HUDEP-2 (cell line): ENCODE results near the gene SLC35F4.

Source experiments
- DNase-seq, 76 experiments: peaks; one replicate each; lab custom pipeline; 2025; ENCODE audit not compliant: unreplicated experiment in 76 of 76; lab: John Stamatoyannopoulos, UW

The SLC35F4 gene

GRCh38 chr14:57559576-57559975 lies 306.3 kb downstream of the SLC35F4 start:
- DNase-seq = no peak

- no peak for DNase-seq
Observed at GRCh38 chr14:57549765-57550420, 316.0 kb downstream of the SLC35F4 start.

GRCh38 chr14:57549016-57549564 lies 316.8 kb downstream of the SLC35F4 start:
- DNase-seq = no peak

GRCh38 chr14:57547131-57547530 lies 318.8 kb downstream of the SLC35F4 start:
- DNase-seq = no peak

DNA sequence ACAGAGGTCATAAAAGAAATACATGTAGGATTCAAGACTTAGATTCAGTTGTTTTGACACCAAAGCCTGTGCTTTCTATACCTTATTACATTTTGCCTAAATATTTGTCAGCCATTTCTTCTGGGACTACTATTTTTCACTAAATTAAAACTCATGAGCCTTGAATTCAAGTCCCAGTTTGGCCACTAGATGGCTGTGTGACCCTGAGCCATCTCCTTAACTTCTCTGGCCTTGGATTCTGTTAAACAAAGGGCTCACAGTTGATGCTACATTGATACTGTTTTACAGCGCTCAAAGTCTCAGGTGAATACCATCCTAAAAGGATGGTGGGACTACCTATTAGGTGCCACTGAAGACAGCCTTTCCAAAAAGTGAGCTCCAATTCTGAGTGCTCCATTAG lies 332.7 kb downstream of the SLC35F4 start:
- peak in 7 of 76 experiments; percentile 1 to 26 (median 13) for DNase-seq

- no peak for DNase-seq
Observed at GRCh38 chr14:57530571-57530970, 335.3 kb downstream of the SLC35F4 start.

GRCh38 chr14:57526942-57527341 lies 338.9 kb downstream of the SLC35F4 start:
- peak in 1 of 76 experiments; percentile 4 for DNase-seq

DNA sequence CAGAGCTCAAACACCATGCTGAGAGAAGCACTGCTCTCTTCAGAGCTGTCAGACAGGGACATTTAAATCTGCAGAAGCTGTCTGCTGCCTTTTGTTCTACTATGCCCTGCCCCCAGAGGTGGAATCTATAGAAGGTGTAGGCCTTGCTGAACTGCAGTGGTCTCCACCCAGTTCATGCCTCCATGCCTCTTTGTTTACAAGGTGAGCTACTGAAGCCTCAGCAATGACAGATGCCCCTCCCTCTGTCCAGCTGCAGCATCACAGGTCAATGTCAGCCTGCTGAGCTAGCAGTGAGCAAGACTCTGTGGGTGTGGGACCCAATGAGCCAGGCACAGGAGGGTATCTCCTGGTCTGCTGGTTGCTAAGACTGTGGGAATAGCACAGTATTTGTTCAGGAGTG lies 346.8 kb downstream of the SLC35F4 start:
- DNase-seq = no peak
